GM18909 (cell line): ENCODE measurements around the gene CRYGS.
"Not testable (repeated sequence)": the region's sequence is repeated elsewhere in the genome, so short reads cannot be mapped to it uniquely, and the experiment has no call there.

Experiments
- ATAC-seq: cut with Tn5 transposase; IDR thresholded peaks from one replicate; pipeline ENCODE4 v1.9.1; 2021; ENCODE audit warnings: mild to moderate bottlenecking; ENCODE audit not compliant: unreplicated experiment, poor library complexity

CRYGS gene

GRCh38 chr3:186520957-186521842 is 23.0 kb downstream of the CRYGS start:
- peak; percentile 58 for ATAC-seq

DNA sequence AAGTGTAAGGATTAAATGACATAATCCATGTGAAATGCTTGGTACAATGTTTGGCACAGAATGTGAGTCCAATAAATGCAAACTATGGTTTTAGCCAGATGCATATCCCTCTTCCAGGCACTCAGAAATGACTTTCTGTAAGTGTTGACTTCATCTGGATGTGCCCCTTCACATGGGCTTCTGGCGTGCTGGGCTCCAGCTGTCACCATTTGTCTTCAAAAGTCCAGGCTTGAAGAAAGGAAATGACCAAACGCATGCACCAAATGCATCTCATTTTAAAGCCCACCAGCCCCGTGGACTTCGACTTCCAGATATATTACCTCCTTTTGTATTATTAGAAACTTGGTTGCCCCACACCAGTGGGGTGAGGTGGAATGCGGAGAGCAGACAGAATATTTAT is 23.7 kb downstream of the CRYGS start:
- no peak for ATAC-seq

GRCh38 chr3:186519021-186519658 is 25.0 kb downstream of the CRYGS start:
- peak; percentile 57 for ATAC-seq

DNA sequence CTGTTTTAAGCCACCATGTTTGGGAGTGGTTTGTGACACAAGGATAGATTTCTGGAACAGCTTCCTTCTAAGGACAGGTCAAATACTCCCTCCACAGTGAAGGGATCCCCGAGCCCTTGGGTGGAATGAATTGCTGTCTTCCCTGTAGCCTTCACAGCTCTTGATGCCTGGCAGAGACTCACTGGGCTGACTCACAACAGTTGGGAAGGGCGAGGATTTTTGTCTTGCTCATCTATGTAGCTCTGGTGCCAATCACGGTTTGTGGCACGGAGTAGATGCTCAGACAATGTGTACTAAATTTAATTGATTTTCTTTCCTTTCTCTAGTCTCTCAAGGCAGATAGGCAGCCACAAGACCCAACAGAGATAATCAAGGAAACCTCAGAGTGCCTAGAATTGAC is 27.0 kb downstream of the CRYGS start:
- ATAC-seq: no peak

DNA sequence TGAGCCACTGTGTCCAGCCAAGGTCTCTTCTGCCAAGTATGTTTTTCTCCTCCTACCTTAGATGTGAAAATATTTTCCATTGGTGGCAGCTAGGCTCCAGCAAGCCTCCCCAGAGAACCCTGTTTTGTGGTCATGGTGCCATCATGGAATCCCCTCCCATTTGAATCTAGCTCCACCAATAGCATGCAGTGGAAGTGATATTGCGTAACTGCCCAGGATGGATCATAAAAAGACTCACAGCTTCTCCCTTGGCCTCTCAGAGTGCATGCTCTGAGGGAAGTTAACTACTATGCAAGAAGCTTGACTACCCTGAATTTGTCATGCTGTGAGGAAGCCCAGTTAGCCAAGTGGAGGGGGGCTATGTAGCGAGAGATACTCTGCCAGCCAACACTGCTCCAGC is 27.5 kb downstream of the CRYGS start:
- ATAC-seq: no peak

- no peak for ATAC-seq
Observed at GRCh38 chr3:186515125-186515524, 29.1 kb downstream of the CRYGS start.

- ATAC-seq: no peak
Observed at GRCh38 chr3:186514296-186515002, 29.7 kb downstream of the CRYGS start.

DNA sequence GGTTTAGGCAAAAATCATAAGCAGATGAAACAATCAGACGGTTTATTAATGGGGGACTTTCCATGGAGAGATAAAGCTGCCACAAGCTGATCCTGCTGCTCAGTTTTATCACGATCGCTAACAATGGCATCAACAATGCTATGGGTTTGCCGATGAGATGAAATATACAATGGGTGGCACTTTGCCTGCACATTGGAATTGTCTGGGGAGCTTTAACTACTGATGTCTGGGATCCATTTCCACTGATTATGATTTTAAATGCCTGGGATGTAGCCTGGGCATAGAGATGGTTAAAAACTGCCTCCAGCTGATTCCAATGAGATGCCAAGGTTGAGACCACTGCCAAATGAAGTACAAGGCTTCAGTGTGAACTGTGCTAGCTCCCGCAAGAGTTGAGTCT is 30.8 kb downstream of the CRYGS start:
- ATAC-seq: no peak

GRCh38 chr3:186512570-186513302 is 31.4 kb downstream of the CRYGS start:
- no peak for ATAC-seq

DNA sequence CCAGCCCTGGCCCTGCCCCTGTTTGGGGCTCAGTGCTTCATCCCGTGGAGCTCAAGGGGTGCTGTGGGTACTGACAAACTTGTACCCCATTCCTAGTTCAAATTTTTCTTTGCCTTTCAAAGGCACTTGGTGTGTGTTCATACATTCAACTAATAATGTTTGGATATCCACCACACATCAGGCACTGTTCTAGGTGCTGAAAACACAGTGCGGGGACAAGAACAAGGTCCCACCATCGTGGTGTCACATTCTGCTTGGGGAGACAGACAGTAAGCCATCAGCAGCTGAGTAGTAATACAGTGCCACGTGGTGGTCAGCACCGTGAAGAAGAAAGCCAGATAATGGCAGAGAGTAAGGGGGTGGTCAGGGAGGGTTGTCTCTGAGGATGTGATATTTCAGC is 32.5 kb downstream of the CRYGS start:
- no peak for ATAC-seq

DNA sequence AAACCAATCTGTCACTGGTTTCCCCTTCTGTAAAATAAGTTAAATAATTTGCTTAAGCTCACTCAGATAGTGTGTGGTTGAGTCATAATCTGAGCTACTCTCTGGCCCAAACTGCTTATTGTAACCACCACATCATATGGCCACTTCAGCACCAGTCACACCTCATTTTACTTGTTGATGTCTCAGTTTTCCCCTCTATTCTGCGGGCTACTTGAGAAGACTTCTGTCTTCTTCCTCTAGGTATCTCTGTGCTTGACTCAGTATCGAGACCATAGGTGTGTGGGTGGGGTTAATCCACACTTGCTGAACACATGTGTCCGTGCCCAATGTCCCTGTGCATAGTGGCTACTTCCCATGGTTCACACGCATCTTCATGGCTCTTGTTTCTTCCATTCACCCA is 32.9 kb downstream of the CRYGS start:
- peak; percentile 71 for ATAC-seq

DNA sequence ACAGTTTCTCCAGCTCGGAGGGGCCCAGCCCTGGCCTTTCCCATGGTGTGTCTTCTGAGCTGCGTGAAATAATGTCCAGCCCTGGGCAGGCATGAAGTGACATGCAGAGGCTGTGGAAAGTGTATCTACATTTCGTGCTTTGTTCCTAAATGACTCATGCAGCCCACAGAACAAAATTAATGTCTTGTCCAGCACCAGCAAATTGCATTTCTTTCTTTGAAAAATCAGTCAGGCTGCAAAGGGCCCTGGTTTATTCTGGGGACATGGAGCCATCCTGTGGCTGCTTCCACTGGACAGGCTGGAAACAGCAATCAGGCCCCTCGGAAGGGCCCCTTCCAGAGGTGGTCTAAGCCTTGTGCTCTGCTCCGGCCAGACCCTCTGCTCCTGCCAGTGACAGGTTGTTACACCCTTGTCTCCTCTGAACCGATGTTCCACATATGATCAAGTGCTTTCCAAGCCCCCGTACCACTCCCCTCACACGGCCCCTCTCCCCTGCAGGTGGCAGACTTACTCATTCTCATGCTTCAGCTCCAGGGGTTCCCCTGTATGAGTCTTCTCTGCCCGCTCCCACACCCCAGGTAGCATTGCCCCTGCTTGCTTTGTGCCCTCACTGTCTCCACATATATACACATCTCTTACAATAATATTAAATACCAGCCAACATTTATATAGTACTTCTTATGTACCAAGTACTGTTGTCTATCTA is 33.7 kb downstream of the CRYGS start:
- ATAC-seq: peak; percentile 39

DNA sequence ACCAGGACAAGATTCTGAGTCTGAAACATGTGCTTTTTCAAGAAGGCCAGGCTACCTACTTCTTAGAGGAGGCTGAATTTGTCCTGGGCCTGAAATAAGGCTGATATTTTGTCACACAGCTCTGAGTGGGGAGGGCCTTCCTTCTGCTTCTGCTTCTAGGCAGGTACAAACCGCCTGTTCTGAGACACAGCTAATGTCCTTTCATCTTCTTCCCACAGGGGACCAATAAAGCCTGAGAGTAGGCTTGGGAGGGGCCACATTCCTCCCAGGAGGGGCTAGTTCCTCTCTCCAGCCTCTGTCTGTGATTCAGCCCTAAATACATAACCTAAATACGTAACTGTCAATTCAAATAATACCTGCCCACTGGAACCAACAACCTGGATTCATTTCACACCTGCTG is 34.8 kb downstream of the CRYGS start:
- ATAC-seq: no peak

DNA sequence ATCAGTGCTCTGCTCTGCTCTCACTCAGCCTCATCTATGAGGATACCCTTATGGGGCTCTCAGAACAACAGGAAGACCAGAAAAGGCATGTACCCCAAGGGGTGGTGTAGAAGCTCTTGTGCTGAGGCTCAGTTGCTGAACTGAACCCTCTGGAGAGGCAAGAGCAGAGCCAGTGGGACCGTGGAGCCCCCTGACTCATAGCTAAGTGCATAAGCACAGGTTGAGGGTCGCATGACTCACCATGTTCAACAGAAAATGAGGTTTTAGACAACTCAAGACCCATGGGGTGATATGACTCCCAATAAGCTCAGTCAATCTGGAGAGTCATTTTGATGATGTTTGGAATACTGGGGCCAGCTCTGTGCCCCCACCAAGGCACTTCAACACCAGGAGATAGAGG is 37.3 kb downstream of the CRYGS start:
- no peak for ATAC-seq

GRCh38 chr3:186506191-186506739 is 37.9 kb downstream of the CRYGS start:
- ATAC-seq: no peak

GRCh38 chr3:186502966-186503712 is 41.0 kb downstream of the CRYGS start:
- no peak for ATAC-seq

- no peak for ATAC-seq
Observed at GRCh38 chr3:186502138-186502948, 41.8 kb downstream of the CRYGS start.

GRCh38 chr3:186499949-186500348 is 44.2 kb downstream of the CRYGS start:
- not testable (repeated sequence) for ATAC-seq
